Uterus (tissue), 2 donors: ENCODE measurements around the gene IER3.

Experiments used
- POLR2A ChIP-seq, 2 donors: fragments of 450-650 bp; IDR thresholded peaks; one replicate each; pipeline ENCODE4 v1.6.1; 2016; ENCODE audit warnings: antibody characterized with exemption in 2 of 2, mild to moderate bottlenecking in 1 of 2, moderate library complexity in 1 of 2
- TF ChIP-seq, protein P1 (sequence below), 4 experiments: fragments of 200-600 bp in 2 of 4; fragments of 450-650 bp in 2 of 4; sonication (generic) in 2 of 4; IDR thresholded peaks; one replicate each; pipeline ENCODE4 v1.5.1; 2016 to 2019; ENCODE audit warnings: antibody characterized with exemption in 4 of 4, mild to moderate bottlenecking in 2 of 4, moderate library complexity in 1 of 4

DNA sequence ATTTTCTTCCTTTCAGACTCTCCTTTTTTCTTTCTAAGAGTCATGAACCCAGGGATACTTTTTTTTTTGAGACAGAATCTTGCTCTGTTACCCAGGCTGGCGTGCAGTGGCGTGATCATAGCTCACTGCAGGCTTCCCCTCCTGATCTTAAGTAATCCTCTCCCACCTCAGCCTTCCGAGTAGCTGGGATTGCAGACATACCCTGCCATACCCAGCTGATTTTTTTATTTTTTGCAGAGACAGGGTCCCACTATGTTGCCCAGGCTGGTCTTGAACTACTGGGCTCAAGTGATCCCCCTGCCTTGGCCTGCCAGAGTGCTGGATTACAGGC is 32.8 kb upstream of the IER3 start:
- TF ChIP-seq, protein P1, sequence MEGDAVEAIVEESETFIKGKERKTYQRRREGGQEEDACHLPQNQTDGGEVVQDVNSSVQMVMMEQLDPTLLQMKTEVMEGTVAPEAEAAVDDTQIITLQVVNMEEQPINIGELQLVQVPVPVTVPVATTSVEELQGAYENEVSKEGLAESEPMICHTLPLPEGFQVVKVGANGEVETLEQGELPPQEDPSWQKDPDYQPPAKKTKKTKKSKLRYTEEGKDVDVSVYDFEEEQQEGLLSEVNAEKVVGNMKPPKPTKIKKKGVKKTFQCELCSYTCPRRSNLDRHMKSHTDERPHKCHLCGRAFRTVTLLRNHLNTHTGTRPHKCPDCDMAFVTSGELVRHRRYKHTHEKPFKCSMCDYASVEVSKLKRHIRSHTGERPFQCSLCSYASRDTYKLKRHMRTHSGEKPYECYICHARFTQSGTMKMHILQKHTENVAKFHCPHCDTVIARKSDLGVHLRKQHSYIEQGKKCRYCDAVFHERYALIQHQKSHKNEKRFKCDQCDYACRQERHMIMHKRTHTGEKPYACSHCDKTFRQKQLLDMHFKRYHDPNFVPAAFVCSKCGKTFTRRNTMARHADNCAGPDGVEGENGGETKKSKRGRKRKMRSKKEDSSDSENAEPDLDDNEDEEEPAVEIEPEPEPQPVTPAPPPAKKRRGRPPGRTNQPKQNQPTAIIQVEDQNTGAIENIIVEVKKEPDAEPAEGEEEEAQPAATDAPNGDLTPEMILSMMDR (IDR thresholded peaks at IDR 0.05) = no peak
- no peak for TF ChIP-seq POLR2A (IDR thresholded peaks at IDR 0.05)
